Measurements from ENCODE around the gene POP4. TPM values are rescaled to one million over a fixed set of nuclear protein-coding genes. Genes with fewer than 3 reads are reported as not detected.

Gene POP4
- total and polyA plus RNA-seq, 7 donors: 33.5 to 103 (median 58.5) TPM

DNA sequence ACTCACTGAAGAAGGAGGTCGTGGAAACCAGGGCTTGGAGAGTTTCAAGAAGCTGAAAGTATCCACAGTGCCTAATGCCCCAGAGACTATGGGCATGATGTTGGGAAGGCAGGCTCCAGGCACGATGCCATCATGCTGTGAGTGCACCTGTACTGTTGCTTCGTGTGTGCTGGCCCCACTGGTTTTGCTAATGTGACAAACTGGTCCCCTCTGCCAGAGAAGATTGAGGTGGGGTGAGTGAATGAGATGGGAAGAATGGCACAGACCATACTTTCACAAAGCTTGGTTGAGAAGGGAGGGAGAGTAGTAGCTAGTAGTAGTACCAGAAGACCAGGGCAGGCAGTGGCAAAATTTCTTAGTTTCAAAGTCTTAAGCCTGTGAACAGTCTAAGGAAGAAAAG, 19.0 kb upstream of the POP4 start:
- Histone ChIP-seq H3K27ac (no peak overlapping the region), H3K4me3 (no peak overlapping the region), H3K9me3 (no peaks in the 10 kb centered on the region), H3K36me3 (no peaks in the 10 kb centered on the region), H3K27me3 (peaks cover 0 to 25% (median 0%) of the 10 kb centered on the region in 3 donors), H3K4me1 (no peaks in the 10 kb centered on the region)
- DNase-seq: no peak
- TF ChIP-seq POLR2AphosphoS5 (IDR thresholded peaks at IDR 0.05) (no peak), POLR2A (IDR thresholded peaks at IDR 0.05) (no peak), EP300 (IDR thresholded peaks at IDR 0.05) (no peak)
- TF ChIP-seq, protein P1, sequence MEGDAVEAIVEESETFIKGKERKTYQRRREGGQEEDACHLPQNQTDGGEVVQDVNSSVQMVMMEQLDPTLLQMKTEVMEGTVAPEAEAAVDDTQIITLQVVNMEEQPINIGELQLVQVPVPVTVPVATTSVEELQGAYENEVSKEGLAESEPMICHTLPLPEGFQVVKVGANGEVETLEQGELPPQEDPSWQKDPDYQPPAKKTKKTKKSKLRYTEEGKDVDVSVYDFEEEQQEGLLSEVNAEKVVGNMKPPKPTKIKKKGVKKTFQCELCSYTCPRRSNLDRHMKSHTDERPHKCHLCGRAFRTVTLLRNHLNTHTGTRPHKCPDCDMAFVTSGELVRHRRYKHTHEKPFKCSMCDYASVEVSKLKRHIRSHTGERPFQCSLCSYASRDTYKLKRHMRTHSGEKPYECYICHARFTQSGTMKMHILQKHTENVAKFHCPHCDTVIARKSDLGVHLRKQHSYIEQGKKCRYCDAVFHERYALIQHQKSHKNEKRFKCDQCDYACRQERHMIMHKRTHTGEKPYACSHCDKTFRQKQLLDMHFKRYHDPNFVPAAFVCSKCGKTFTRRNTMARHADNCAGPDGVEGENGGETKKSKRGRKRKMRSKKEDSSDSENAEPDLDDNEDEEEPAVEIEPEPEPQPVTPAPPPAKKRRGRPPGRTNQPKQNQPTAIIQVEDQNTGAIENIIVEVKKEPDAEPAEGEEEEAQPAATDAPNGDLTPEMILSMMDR (IDR thresholded peaks at IDR 0.05): no peak
- intact Hi-C loops (cut with DNase I): no loop called here
- WGBS, 2 donors: 67 to 76% methylated on average over 3 of the region's 3 CpGs

DNA sequence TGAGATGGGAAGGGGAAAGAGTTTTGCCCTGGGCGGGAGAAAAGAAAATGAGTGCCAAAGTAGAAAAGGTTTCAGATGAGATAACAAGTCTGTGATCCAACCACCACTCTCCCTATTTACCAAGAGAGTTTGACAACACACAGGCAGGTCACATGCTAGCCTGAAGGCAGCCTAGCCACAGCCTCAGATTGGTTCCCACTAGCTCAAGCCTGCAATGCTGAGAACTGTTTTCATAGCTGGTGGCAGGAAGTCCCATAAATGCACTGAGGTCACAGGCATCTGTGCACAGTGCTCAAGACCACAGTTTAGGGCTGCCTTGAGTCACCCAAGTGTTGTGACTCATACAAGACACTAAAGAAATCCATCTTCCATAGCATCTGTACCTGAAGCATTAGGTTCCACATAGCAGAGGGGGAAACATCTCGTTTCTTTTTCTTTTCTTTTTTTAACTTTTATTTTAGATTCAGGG, 18.5 kb upstream of the POP4 start:
- TF ChIP-seq POLR2A (IDR thresholded peaks at IDR 0.05): no peak
- TF ChIP-seq, protein P1 (IDR thresholded peaks at IDR 0.05): no peak
- no peak for TF ChIP-seq EP300 (IDR thresholded peaks at IDR 0.05)
- TF ChIP-seq POLR2AphosphoS5 (IDR thresholded peaks at IDR 0.05): no peak
- H3K27me3 ChIP-seq: peaks cover 0 to 27% (median 0%) of the 10 kb centered on the region in 3 donors
- H3K9me3 ChIP-seq: no peaks in the 10 kb centered on the region
- WGBS, 2 donors: 43 to 55% methylated on average over 2 of the region's 2 CpGs
- intact Hi-C loops (cut with DNase I): no loop called here
- no peaks in the 10 kb centered on the region for H3K4me1 ChIP-seq
- H3K36me3 ChIP-seq: no peaks in the 10 kb centered on the region
- no peak overlapping the region for H3K4me3 ChIP-seq
- DNase-seq: no peak
- H3K27ac ChIP-seq: no peak overlapping the region

DNA sequence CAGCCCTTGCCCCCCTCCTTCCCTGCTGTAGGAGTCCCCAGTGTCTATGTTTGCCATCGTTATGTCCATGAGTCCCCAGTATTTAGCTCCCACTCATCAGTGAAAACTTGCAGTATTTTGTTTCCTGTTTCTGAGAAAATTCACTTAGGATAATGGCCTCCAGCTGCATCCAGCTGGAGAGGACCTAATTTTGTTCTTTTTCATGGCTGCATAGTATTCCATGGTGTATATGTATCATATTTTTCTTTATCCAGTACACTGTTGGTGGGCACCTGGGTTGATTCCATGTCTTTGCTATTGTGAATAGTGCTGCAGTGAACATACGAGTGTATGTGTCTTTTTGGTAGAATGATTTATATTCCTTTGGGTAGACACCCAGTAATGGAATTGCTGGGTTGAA, 18.0 kb upstream of the POP4 start:
- 86 to 89% methylated on average over 2 of the region's 2 CpGs for whole genome bisulfite sequencing, 2 donors
- Histone ChIP-seq H3K4me3 (no peak overlapping the region), H3K27me3 (peaks cover 0 to 27% (median 0%) of the 10 kb centered on the region in 3 donors), H3K36me3 (no peaks in the 10 kb centered on the region), H3K4me1 (no peaks in the 10 kb centered on the region), H3K9me3 (no peaks in the 10 kb centered on the region), H3K27ac (no peak overlapping the region)
- intact Hi-C loops (cut with DNase I): no loop called here
- no peak for DNase-seq
- no peak for TF ChIP-seq EP300 (IDR thresholded peaks at IDR 0.05)
- TF ChIP-seq, protein P1 (IDR thresholded peaks at IDR 0.05): no peak
- no peak for TF ChIP-seq POLR2AphosphoS5 (IDR thresholded peaks at IDR 0.05)
- no peak for TF ChIP-seq POLR2A (IDR thresholded peaks at IDR 0.05)

DNA sequence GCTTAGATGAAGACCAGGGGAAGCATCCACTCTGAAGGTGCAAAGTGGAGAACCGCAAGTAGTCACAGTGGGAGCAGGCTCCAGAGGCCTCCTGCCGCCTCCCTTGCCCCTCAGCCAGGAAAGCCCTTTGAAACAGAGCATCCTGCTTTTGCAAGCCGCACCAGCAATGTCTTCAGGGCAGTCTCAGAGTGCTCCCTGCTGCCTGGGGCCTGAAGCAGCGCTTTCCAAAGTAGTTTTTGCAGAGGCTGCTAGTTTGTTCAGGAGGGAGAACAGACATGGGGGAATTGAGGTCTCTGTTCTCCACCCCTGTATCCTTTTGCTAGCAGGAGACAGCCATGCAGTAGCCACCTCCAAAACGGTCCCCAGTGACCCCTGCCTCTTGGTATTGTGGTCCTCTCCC, 15.8 kb upstream of the POP4 start:
- Histone ChIP-seq H3K27ac (no peak overlapping the region), H3K4me3 (no peak overlapping the region), H3K36me3 (no peaks in the 10 kb centered on the region), H3K4me1 (no peaks in the 10 kb centered on the region), H3K9me3 (no peaks in the 10 kb centered on the region), H3K27me3 (peaks cover 0 to 43% (median 0%) of the 10 kb centered on the region in 3 donors)
- intact Hi-C loops (cut with DNase I): no loop called here
- TF ChIP-seq POLR2A (IDR thresholded peaks at IDR 0.05) (no peak), POLR2AphosphoS5 (IDR thresholded peaks at IDR 0.05) (no peak), EP300 (IDR thresholded peaks at IDR 0.05) (no peak)
- DNase-seq: no peak
- 45 to 48% methylated on average over 5 of the region's 5 CpGs for WGBS, 2 donors

DNA sequence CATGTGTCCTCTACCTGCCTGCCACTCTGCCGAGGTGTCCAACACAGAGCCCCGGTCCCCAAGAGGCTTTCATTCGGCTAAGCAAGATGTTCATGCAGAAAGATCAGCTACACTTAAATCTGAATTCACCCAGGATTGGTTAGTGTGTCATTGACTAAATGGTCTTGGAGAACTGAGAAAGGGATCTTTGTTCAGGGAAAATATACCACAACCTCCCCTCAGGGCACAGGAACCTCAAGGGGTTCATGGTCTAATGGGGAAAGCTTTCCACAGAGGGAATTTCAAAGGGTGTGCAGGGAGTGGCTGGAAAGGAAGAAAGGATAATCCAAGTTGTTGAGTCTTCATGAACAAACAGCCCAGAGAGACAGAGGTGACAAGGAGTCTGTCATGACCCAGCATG, 14.4 kb upstream of the POP4 start:
- Histone ChIP-seq H3K27ac (no peak overlapping the region), H3K36me3 (no peaks in the 10 kb centered on the region), H3K27me3 (peaks cover 0 to 56% (median 8%) of the 10 kb centered on the region in 3 donors), H3K9me3 (no peaks in the 10 kb centered on the region), H3K4me3 (no peak overlapping the region), H3K4me1 (no peaks in the 10 kb centered on the region)
- intact Hi-C loops (cut with DNase I): no loop called here
- WGBS, 2 donors: 86 to 90% methylated on average over 3 of the region's 3 CpGs
- TF ChIP-seq, protein P1 (IDR thresholded peaks at IDR 0.05): no peak
- TF ChIP-seq EP300 (IDR thresholded peaks at IDR 0.05) (no peak), POLR2A (IDR thresholded peaks at IDR 0.05) (no peak), POLR2AphosphoS5 (IDR thresholded peaks at IDR 0.05) (no peak)
- DNase-seq: no peak
